Immature natural killer cell (primary cell): ENCODE results near the gene ZMIZ2. TPM values are rescaled to one million over a fixed set of nuclear protein-coding genes. Genes with fewer than 3 reads are reported as not detected.
"Not testable (repeated sequence)": the region's sequence is repeated elsewhere in the genome, so short reads cannot be mapped to it uniquely, and the experiment has no call there.

Experiments used
- DNase-seq, 3 donors: peaks; one replicate each; pipeline ENCODE4 v3.0.0; 2022; ENCODE audit warnings: mixed read lengths in 1 of 3
- H3K27ac Mint-ChIP-seq, 6 donors: one replicate each; pipeline ENCODE4 v1.8.0; 2020; ENCODE audit warnings: mixed read lengths in 6 of 6, mild to moderate bottlenecking in 5 of 6, inconsistent platforms in 4 of 6, moderate library complexity in 3 of 6
- H3K27me3 Mint-ChIP-seq, 3 donors: one replicate each; pipeline ENCODE4 v1.8.0; 2020 to 2021; ENCODE audit warnings: low read depth in 3 of 3, mild to moderate bottlenecking in 3 of 3, mixed read lengths in 3 of 3, moderate library complexity in 3 of 3, inconsistent platforms in 1 of 3
- H3K36me3 Mint-ChIP-seq, 3 donors: one replicate each; pipeline ENCODE4 v1.8.0; 2020; ENCODE audit warnings: mixed read lengths in 3 of 3, inconsistent platforms in 2 of 3, mild to moderate bottlenecking in 2 of 3
- H3K4me1 Mint-ChIP-seq, 2 donors: one replicate each; pipeline ENCODE4 v1.8.0; 2020; ENCODE audit warnings: inconsistent platforms in 2 of 2, mild to moderate bottlenecking in 2 of 2, mixed read lengths in 2 of 2, moderate library complexity in 1 of 2
- H3K4me3 Mint-ChIP-seq, 5 donors: one replicate each; pipeline ENCODE4 v1.8.0; 2020; ENCODE audit warnings: mild to moderate bottlenecking in 5 of 5, mixed read lengths in 5 of 5, inconsistent platforms in 3 of 5, moderate library complexity in 3 of 5
- H3K9me3 Mint-ChIP-seq, 6 donors: one replicate each; pipeline ENCODE4 v1.8.0; 2020; ENCODE audit warnings: mild to moderate bottlenecking in 6 of 6, mixed read lengths in 6 of 6, inconsistent platforms in 4 of 6, moderate library complexity in 3 of 6
- polyA plus RNA-seq, 3 donors: library from polyadenylated mRNA; unstranded; fragments of 300-500 nt; fragmentation: Illumina TruSeq; gene quantifications; one replicate each; pipeline ENCODE4 v1.2.3, GENCODE V29; 2021

Gene ZMIZ2
- polyA plus RNA-seq, 3 donors from 2014 or later, result 0.58 to 8.1 (median 3.3) TPM

GRCh38 chr7:44796504-44797328, 48.1 kb downstream of the ZMIZ2 start, which contains the start of gene PPIA:
PPIA (plus strand) TSS chr7:44796681; CDS start chr7:44796725, 44 bp downstream.
- Mint-ChIP-seq H3K9me3 (no peaks in the 10 kb centered on the region), H3K4me3 (peak within 1 kb of the TSS; percentile 94 to 99 (median 95)), H3K4me1 (peaks cover 35 to 46% of the 10 kb centered on the region in 2 donors), H3K27ac (peak within 1 kb of the TSS; percentile 95 to 99 (median 96)), H3K36me3 (peaks cover 18 to 22% (median 21%) of the 10 kb centered on the region in 3 donors), H3K27me3 (peaks cover 17 to 21% (median 18%) of the 10 kb centered on the region in 3 donors)
- peak; percentile 98 to 99 (median 99) for DNase-seq

GRCh38 chr7:44797329-44798258, 48.9 kb downstream of the ZMIZ2 start:
- Mint-ChIP-seq H3K4me1 (peaks cover 37 to 55% of the 10 kb centered on the region in 2 donors), H3K36me3 (peaks cover 18 to 28% (median 24%) of the 10 kb centered on the region in 3 donors), H3K4me3 (peak overlapping the region; percentile 94 to 99 (median 95)), H3K27me3 (peaks cover 17 to 21% (median 18%) of the 10 kb centered on the region in 3 donors), H3K27ac (peak overlapping the region; percentile 95 to 99 (median 96)), H3K9me3 (no peaks in the 10 kb centered on the region)
- peak; percentile 81 to 85 (median 85) for DNase-seq

GRCh38 chr7:44798649-44799305, 50.1 kb downstream of the ZMIZ2 start:
- no peak for DNase-seq
- H3K27ac Mint-ChIP-seq, result peak overlapping the region; percentile 63 to 99 (median 96)
- H3K36me3 Mint-ChIP-seq, result peaks cover 21 to 32% (median 24%) of the 10 kb centered on the region in 3 donors
- peaks cover 39 to 60% of the 10 kb centered on the region in 2 donors for H3K4me1 Mint-ChIP-seq
- peaks cover 17 to 20% (median 18%) of the 10 kb centered on the region in 3 donors for H3K27me3 Mint-ChIP-seq
- peak overlapping the region; percentile 94 to 99 (median 95) for H3K4me3 Mint-ChIP-seq
- no peaks in the 10 kb centered on the region for H3K9me3 Mint-ChIP-seq

- peaks cover 39 to 60% of the 10 kb centered on the region in 2 donors for H3K4me1 Mint-ChIP-seq
- peak overlapping the region; percentile 1 to 81 (median 60) for H3K27ac Mint-ChIP-seq
- peaks cover 17 to 19% (median 18%) of the 10 kb centered on the region in 3 donors for H3K27me3 Mint-ChIP-seq
- peaks cover 21 to 32% (median 24%) of the 10 kb centered on the region in 3 donors for H3K36me3 Mint-ChIP-seq
- H3K4me3 Mint-ChIP-seq, result peak overlapping the region in 1 of 5 donors; percentile 14
- DNase-seq, result no peak
- no peaks in the 10 kb centered on the region for H3K9me3 Mint-ChIP-seq
Observed at GRCh38 chr7:44799939-44800338, 51.3 kb downstream of the ZMIZ2 start.

GRCh38 chr7:44801890-44802289, 53.2 kb downstream of the ZMIZ2 start:
- DNase-seq, result no peak
- H3K9me3 Mint-ChIP-seq, result no peaks in the 10 kb centered on the region
- peaks cover 21 to 32% (median 24%) of the 10 kb centered on the region in 3 donors for H3K36me3 Mint-ChIP-seq
- peak overlapping the region; percentile 26 to 74 (median 46) for H3K27ac Mint-ChIP-seq
- peaks cover 39 to 60% of the 10 kb centered on the region in 2 donors for H3K4me1 Mint-ChIP-seq
- H3K27me3 Mint-ChIP-seq, result peaks cover 9 to 10% (median 10%) of the 10 kb centered on the region in 3 donors
- no peak overlapping the region for H3K4me3 Mint-ChIP-seq

- Mint-ChIP-seq H3K9me3 (no peaks in the 10 kb centered on the region), H3K4me3 (no peak overlapping the region), H3K27ac (peak overlapping the region in 2 of 6 donors; percentile 1 to 57), H3K4me1 (peaks cover 34 to 54% of the 10 kb centered on the region in 2 donors), H3K27me3 (peaks cover 3 to 4% (median 4%) of the 10 kb centered on the region in 3 donors), H3K36me3 (peaks cover 20 to 32% (median 21%) of the 10 kb centered on the region in 3 donors)
- no peak for DNase-seq
Observed at GRCh38 chr7:44802418-44803025, 53.9 kb downstream of the ZMIZ2 start.

- not testable (repeated sequence) for H3K27me3 Mint-ChIP-seq, H3K27ac Mint-ChIP-seq, H3K9me3 Mint-ChIP-seq, DNase-seq, H3K4me3 Mint-ChIP-seq
- Mint-ChIP-seq H3K36me3 (peaks cover 15 to 32% (median 21%) of the 10 kb centered on the region in 3 donors), H3K4me1 (peaks cover 20 to 40% of the 10 kb centered on the region in 2 donors)
Observed at GRCh38 chr7:44803828-44804519, 55.3 kb downstream of the ZMIZ2 start.

GRCh38 chr7:44805950-44806349, 57.3 kb downstream of the ZMIZ2 start:
- peaks cover 10 to 22% of the 10 kb centered on the region in 2 donors for H3K4me1 Mint-ChIP-seq
- peak overlapping the region in 1 of 6 donors; percentile 34 for H3K27ac Mint-ChIP-seq
- H3K36me3 Mint-ChIP-seq, result peaks cover 10 to 18% (median 13%) of the 10 kb centered on the region in 3 donors
- no peak for DNase-seq
- H3K27me3 Mint-ChIP-seq, result peaks cover 0 to 4% (median 3%) of the 10 kb centered on the region in 3 donors
- no peak overlapping the region for H3K4me3 Mint-ChIP-seq
- no peaks in the 10 kb centered on the region for H3K9me3 Mint-ChIP-seq

GRCh38 chr7:44808914-44809393, 60.3 kb downstream of the ZMIZ2 start:
- no peak for DNase-seq
- H3K36me3 Mint-ChIP-seq, result no peaks in the 10 kb centered on the region
- H3K9me3 Mint-ChIP-seq, result no peaks in the 10 kb centered on the region
- H3K4me1 Mint-ChIP-seq, result no peaks in the 10 kb centered on the region
- H3K4me3 Mint-ChIP-seq, result no peak overlapping the region
- H3K27me3 Mint-ChIP-seq, result peaks cover 0 to 3% (median 0%) of the 10 kb centered on the region in 3 donors
- H3K27ac Mint-ChIP-seq, result no peak overlapping the region

GRCh38 chr7:44811093-44811492, 62.4 kb downstream of the ZMIZ2 start:
- Mint-ChIP-seq H3K4me1 (no peaks in the 10 kb centered on the region), H3K4me3 (no peak overlapping the region), H3K9me3 (no peaks in the 10 kb centered on the region), H3K27ac (no peak overlapping the region), H3K36me3 (no peaks in the 10 kb centered on the region), H3K27me3 (peaks cover 0 to 3% (median 0%) of the 10 kb centered on the region in 3 donors)
- DNase-seq, result no peak

GRCh38 chr7:44811571-44811970, 62.9 kb downstream of the ZMIZ2 start:
- H3K36me3 Mint-ChIP-seq, result no peaks in the 10 kb centered on the region
- no peaks in the 10 kb centered on the region for H3K4me1 Mint-ChIP-seq
- no peak overlapping the region for H3K4me3 Mint-ChIP-seq
- DNase-seq, result no peak
- no peak overlapping the region for H3K27ac Mint-ChIP-seq
- no peaks in the 10 kb centered on the region for H3K9me3 Mint-ChIP-seq
- H3K27me3 Mint-ChIP-seq, result peaks cover 0 to 3% (median 0%) of the 10 kb centered on the region in 3 donors

GRCh38 chr7:44814919-44815318, 66.3 kb downstream of the ZMIZ2 start:
- H3K27me3 Mint-ChIP-seq, result no peaks in the 10 kb centered on the region
- no peaks in the 10 kb centered on the region for H3K36me3 Mint-ChIP-seq
- no peak overlapping the region for H3K4me3 Mint-ChIP-seq
- no peak overlapping the region for H3K27ac Mint-ChIP-seq
- H3K4me1 Mint-ChIP-seq, result no peaks in the 10 kb centered on the region
- H3K9me3 Mint-ChIP-seq, result no peaks in the 10 kb centered on the region
- DNase-seq, result no peak
